Neural cell (in vitro differentiated cells): ENCODE measurements around the gene MALL. TPM values are rescaled to one million over a fixed set of nuclear protein-coding genes. Genes with fewer than 3 reads are reported as not detected.
"Not testable (repeated sequence)": the region's sequence is repeated elsewhere in the genome, so short reads cannot be mapped to it uniquely, and the experiment has no call there.

Experiments
- H2AFZ ChIP-seq: fragments of 200-600, 300-800 bp; sonication (generic), shearing (Covaris generic); 2 replicates; pipeline ENCODE4 v1.6.0; 2014; ENCODE audit warnings: low read depth, mild to moderate bottlenecking, antibody characterized with exemption, low read length, moderate library complexity
- H3F3A ChIP-seq: fragments of 200-600 bp; shearing (Covaris generic); 2 replicates; pipeline ENCODE4 v1.6.1; 2016; ENCODE audit warnings: mild to moderate bottlenecking, moderate library complexity, mixed read lengths, antibody characterized with exemption, low read length; ENCODE audit not compliant: insufficient read depth, poor library complexity, severe bottlenecking
- H3K27ac ChIP-seq: fragments of 200-600, 300-800 bp; sonication (generic), shearing (Covaris generic); 2 replicates; pipeline ENCODE4 v1.5.1; 2014; ENCODE audit warnings: mild to moderate bottlenecking, low read length, moderate library complexity
- H3K27me3 ChIP-seq: fragments of 300-800, 200-600 bp; sonication (generic), shearing (Covaris generic); 2 replicates; pipeline ENCODE4 v1.6.0; 2014; ENCODE audit warnings: mild to moderate bottlenecking, low read depth, low read length, moderate library complexity; ENCODE audit not compliant: insufficient read depth
- H3K36me3 ChIP-seq: fragments of 300-800, 200-600 bp; sonication (generic), shearing (Covaris generic); 2 replicates; pipeline ENCODE4 v1.5.1; 2014; ENCODE audit warnings: mild to moderate bottlenecking, antibody characterized with exemption, low read length, moderate library complexity; ENCODE audit not compliant: insufficient read depth
- H3K4me2 ChIP-seq: fragments of 300-800, 200-600 bp; sonication (generic), shearing (Covaris generic); 2 replicates; pipeline ENCODE4 v1.6.0; 2014; ENCODE audit warnings: mild to moderate bottlenecking, low read length
- H3K4me3 ChIP-seq: fragments of 300-800, 200-600 bp; sonication (generic), shearing (Covaris generic); 2 replicates; pipeline ENCODE4 v1.5.1; 2014; ENCODE audit warnings: mild to moderate bottlenecking, low read length, moderate library complexity
- H3K79me2 ChIP-seq: fragments of 200-600 bp; shearing (Covaris generic); replicated peaks from 2 replicates; pipeline ENCODE4 v1.6.0; 2014; ENCODE audit warnings: mild to moderate bottlenecking, low read length, moderate library complexity; ENCODE audit not compliant: insufficient read depth
- H3K9ac ChIP-seq: fragments of 300-800, 200-600 bp; sonication (generic), shearing (Covaris generic); 2 replicates; pipeline ENCODE4 v1.6.1; 2016; ENCODE audit warnings: mild to moderate bottlenecking, low read length, mixed read lengths
- H3K9me2 ChIP-seq: fragments of 200-600 bp; shearing (Covaris generic); 2 replicates; pipeline ENCODE4 v1.6.1; 2016; ENCODE audit warnings: mild to moderate bottlenecking, low read length, mixed read lengths; ENCODE audit not compliant: insufficient read depth
- H3K9me3 ChIP-seq: fragments of 200-600, 300-800 bp; sonication (generic), shearing (Covaris generic); 2 replicates; pipeline ENCODE4 v1.6.1; 2016; ENCODE audit warnings: mild to moderate bottlenecking, mixed run types, low read length, moderate library complexity, mixed read lengths
- H4K20me1 ChIP-seq: fragments of 200-600 bp; shearing (Covaris generic); 2 replicates; pipeline ENCODE4 v1.6.1; 2016; ENCODE audit warnings: mild to moderate bottlenecking, mixed run types; ENCODE audit not compliant: insufficient read depth
- EP300 ChIP-seq: fragments of 450-650 bp; conservative IDR thresholded peaks from 2 replicates; pipeline ENCODE4 v1.6.1; 2014; ENCODE audit warnings: antibody characterized with exemption, mild to moderate bottlenecking, moderate library complexity; ENCODE audit not compliant: poor library complexity, severe bottlenecking
- EZH2 ChIP-seq: fragments of 200-600, 300-800 bp; shearing (Covaris generic), sonication (generic); IDR thresholded peaks from 2 replicates; pipeline ENCODE4 v1.6.1; 2014; ENCODE audit warnings: antibody characterized with exemption, low read length, borderline replicate concordance, mild to moderate bottlenecking; ENCODE audit not compliant: insufficient read depth, poor library complexity, severe bottlenecking
- MXI1 ChIP-seq: fragments of 450-650 bp; conservative IDR thresholded peaks from 2 replicates; pipeline ENCODE4 v1.6.1; 2014; ENCODE audit warnings: antibody characterized with exemption, mild to moderate bottlenecking; ENCODE audit not compliant: poor library complexity, severe bottlenecking
- POLR2AphosphoS5 ChIP-seq: IDR thresholded peaks from 2 replicates; pipeline ENCODE4 v1.6.1; 2012
- RAD21 ChIP-seq: fragments of 450-650 bp; conservative IDR thresholded peaks from 2 replicates; pipeline ENCODE4 v1.6.1; 2014; ENCODE audit warnings: antibody characterized with exemption, mild to moderate bottlenecking, moderate library complexity
- SMC3 ChIP-seq: fragments of 450-650 bp; conservative IDR thresholded peaks from 2 replicates; pipeline ENCODE4 v1.6.1; 2014; ENCODE audit warnings: antibody characterized with exemption, mild to moderate bottlenecking, moderate library complexity; ENCODE audit not compliant: poor library complexity
- TAF1 ChIP-seq: IDR thresholded peaks from 2 replicates; pipeline ENCODE4 v1.6.1; 2012; ENCODE audit warnings: low read depth
- polyA plus RNA-seq: library from polyadenylated mRNA; depleted of rRNA; stranded (reverse); fragments of >200 nt; gene quantifications from 2 replicates; pipeline ENCODE4 v1.2.3, GENCODE V29; 2014
- TF ChIP-seq, protein P1 (sequence below): IDR thresholded peaks from 2 replicates; pipeline ENCODE4 v1.6.1; 2012; ENCODE audit warnings: borderline replicate concordance
- TF ChIP-seq, protein P2 (sequence below): fragments of 450-650 bp; IDR thresholded peaks from 2 replicates; pipeline ENCODE4 v1.5.1; 2014; ENCODE audit warnings: antibody characterized with exemption, mild to moderate bottlenecking, moderate library complexity; ENCODE audit not compliant: poor library complexity, severe bottlenecking

The MALL gene
- polyA plus RNA-seq, 1 donor from 2014 or later = not detected

DNA sequence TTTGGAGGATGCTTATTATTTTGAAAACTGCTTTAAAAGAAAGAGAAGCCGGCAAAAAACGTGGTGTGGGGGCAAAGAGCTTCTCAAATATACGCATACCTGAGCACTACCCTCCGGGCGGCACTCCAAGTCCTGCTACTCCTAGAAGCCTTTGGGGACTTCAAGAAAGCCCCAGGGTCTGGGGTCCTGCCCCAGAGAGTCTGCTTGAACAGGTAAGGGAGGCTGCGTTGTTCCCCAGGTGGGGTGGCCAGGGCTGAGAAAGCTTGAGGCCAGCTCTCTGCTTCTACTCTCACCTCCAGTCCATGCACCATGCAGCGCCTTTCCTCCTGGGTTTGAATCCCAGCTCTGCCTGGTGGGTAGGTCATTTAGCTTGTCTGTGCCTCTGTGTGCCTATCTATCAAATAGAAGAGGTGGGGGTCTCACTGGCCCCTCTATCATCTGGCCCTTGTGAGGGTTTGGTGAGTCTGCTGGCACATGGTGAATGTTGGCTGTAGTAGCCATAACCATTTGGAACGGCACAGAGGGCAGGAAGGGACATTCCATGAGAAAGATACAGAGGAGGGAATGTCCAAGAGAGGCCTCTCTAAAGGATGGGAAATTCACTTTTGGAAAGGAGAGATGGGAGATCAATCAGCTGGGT lies 19.5 kb downstream of the MALL start:
- Histone ChIP-seq H3F3A (no peaks in the 10 kb centered on the region), H4K20me1 (no peaks in the 10 kb centered on the region), H3K27ac (no peak overlapping the region), H2AFZ (no peak overlapping the region), H3K9me3 (no peaks in the 10 kb centered on the region), H3K4me2 (no peak overlapping the region), H3K79me2 (no peaks in the 10 kb centered on the region), H3K9me2 (no peaks in the 10 kb centered on the region), H3K4me3 (no peak overlapping the region), H3K27me3 (no peaks in the 10 kb centered on the region), H3K9ac (no peak overlapping the region), H3K36me3 (no peaks in the 10 kb centered on the region)
- no peak for TF ChIP-seq MXI1
- TF ChIP-seq EZH2 = no peak
- TF ChIP-seq RAD21 = no peak
- TF ChIP-seq POLR2AphosphoS5 = no peak
- no peak for TF ChIP-seq EP300
- no peak for TF ChIP-seq TAF1
- TF ChIP-seq SMC3 = no peak
- TF ChIP-seq, protein P1, sequence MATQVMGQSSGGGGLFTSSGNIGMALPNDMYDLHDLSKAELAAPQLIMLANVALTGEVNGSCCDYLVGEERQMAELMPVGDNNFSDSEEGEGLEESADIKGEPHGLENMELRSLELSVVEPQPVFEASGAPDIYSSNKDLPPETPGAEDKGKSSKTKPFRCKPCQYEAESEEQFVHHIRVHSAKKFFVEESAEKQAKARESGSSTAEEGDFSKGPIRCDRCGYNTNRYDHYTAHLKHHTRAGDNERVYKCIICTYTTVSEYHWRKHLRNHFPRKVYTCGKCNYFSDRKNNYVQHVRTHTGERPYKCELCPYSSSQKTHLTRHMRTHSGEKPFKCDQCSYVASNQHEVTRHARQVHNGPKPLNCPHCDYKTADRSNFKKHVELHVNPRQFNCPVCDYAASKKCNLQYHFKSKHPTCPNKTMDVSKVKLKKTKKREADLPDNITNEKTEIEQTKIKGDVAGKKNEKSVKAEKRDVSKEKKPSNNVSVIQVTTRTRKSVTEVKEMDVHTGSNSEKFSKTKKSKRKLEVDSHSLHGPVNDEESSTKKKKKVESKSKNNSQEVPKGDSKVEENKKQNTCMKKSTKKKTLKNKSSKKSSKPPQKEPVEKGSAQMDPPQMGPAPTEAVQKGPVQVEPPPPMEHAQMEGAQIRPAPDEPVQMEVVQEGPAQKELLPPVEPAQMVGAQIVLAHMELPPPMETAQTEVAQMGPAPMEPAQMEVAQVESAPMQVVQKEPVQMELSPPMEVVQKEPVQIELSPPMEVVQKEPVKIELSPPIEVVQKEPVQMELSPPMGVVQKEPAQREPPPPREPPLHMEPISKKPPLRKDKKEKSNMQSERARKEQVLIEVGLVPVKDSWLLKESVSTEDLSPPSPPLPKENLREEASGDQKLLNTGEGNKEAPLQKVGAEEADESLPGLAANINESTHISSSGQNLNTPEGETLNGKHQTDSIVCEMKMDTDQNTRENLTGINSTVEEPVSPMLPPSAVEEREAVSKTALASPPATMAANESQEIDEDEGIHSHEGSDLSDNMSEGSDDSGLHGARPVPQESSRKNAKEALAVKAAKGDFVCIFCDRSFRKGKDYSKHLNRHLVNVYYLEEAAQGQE = no peak
- TF ChIP-seq, protein P2, sequence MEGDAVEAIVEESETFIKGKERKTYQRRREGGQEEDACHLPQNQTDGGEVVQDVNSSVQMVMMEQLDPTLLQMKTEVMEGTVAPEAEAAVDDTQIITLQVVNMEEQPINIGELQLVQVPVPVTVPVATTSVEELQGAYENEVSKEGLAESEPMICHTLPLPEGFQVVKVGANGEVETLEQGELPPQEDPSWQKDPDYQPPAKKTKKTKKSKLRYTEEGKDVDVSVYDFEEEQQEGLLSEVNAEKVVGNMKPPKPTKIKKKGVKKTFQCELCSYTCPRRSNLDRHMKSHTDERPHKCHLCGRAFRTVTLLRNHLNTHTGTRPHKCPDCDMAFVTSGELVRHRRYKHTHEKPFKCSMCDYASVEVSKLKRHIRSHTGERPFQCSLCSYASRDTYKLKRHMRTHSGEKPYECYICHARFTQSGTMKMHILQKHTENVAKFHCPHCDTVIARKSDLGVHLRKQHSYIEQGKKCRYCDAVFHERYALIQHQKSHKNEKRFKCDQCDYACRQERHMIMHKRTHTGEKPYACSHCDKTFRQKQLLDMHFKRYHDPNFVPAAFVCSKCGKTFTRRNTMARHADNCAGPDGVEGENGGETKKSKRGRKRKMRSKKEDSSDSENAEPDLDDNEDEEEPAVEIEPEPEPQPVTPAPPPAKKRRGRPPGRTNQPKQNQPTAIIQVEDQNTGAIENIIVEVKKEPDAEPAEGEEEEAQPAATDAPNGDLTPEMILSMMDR = no peak

DNA sequence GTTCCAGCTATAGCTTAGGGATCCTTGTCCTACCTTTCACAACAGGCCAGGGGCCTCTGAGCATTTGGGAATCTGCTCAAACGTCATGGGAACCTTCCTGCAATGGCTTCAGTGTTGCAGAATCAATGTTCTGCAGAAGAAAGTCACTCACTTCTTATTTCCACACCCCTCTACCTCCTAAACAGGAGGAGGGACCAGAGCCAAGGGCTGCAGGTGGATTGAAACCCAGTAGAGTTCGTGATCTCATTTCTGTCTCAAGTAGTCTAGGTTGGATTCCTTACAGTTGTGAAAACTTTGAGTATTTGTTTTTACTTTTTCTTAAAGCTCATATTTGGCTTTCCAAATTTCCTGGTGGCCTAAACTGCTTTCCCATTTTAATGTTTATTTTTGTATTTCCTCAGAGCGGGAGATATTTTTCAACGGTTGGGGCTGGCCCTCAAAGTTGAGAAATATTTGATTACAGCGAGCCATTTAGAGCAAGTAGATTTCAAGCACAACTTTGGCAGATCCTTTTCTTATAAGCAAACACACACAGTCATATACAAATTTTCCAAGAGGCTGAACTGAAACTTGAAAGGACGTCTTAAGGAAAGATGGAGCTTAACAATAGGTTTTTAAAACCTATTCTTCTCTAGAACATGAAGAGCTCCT lies 20.6 kb downstream of the MALL start:
- H3K79me2 ChIP-seq, H3K9ac ChIP-seq, H3K9me3 ChIP-seq, H3K4me2 ChIP-seq, H4K20me1 ChIP-seq, H2AFZ ChIP-seq, H3K9me2 ChIP-seq, H3K36me3 ChIP-seq, H3K4me3 ChIP-seq, H3K27ac ChIP-seq, H3K27me3 ChIP-seq, H3F3A ChIP-seq: not testable (repeated sequence)

DNA sequence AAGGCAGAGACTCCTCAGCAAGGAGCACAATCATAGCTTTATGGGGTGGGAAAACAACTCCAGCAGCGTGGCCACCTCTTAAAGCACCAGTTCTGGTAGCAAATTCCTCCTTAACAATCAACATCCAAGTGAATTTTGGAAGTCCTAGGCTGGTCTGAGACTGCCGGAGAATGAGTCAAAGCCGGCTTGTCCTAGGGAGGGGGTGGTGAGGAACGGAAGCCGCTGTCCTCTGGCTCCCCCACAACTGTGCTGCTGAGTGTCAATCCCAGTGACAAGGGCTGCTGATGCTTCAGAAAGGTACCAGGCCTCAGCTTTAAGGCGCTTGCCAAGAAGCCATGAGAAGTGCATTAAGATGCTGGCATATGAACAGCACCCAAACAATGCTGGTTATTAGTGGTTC lies 21.7 kb downstream of the MALL start:
- not testable (repeated sequence) for H3K27ac ChIP-seq, H3F3A ChIP-seq, H3K4me2 ChIP-seq, H3K9ac ChIP-seq, H3K36me3 ChIP-seq, H3K4me3 ChIP-seq, H3K79me2 ChIP-seq, H3K9me2 ChIP-seq, H2AFZ ChIP-seq, H4K20me1 ChIP-seq, H3K9me3 ChIP-seq, H3K27me3 ChIP-seq

DNA sequence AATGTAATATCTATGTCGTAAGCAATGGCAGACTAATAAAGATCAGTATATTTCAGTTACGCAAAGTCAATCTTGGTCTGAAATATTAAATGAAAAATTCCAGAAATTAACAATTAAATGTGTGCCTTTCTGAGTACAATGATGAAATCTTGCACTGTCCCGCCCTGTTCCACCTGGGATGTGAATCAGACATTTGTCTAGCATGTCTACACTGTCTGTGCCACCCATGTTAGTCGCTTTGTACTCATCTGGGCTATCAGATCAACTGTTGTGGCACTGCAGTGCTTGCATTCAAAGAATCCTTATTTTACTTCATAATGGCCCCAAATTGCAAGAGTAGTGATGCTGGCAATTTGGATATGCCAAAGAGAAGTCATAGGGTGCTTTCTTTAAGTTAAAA lies 25.5 kb downstream of the MALL start:
- H3K4me2 ChIP-seq, H3K9me3 ChIP-seq, H2AFZ ChIP-seq, H3K9ac ChIP-seq, H3F3A ChIP-seq, H3K9me2 ChIP-seq, H3K36me3 ChIP-seq, H3K4me3 ChIP-seq, H4K20me1 ChIP-seq, H3K27me3 ChIP-seq, H3K79me2 ChIP-seq, H3K27ac ChIP-seq: not testable (repeated sequence)

DNA sequence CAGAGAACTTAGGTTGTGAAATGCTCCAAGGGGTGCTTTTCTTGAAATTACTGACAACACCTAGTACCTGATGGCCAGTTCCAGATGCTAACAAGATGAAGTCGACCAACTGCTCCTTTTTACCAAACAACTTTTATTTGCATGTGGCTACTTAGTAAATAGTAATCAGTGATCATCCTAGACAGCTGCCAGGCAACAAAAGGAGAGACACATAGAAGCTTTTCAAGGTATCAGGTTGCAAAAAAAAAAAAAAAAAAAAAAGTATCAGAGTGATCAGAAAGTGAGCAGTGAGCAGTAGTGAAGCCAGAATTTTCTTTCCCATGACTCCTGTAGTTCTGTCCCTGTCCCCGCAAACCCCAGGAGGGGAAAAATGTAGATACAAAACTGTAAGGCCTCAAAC lies 31.9 kb downstream of the MALL start:
- H3K9ac ChIP-seq, H4K20me1 ChIP-seq, H3K79me2 ChIP-seq, H3K9me3 ChIP-seq, H3F3A ChIP-seq, H2AFZ ChIP-seq, H3K27me3 ChIP-seq, H3K4me3 ChIP-seq, H3K27ac ChIP-seq, H3K4me2 ChIP-seq, H3K9me2 ChIP-seq, H3K36me3 ChIP-seq: not testable (repeated sequence)
